A549 (cell line): ENCODE data around the gene FGD4.

ENCODE experiments used
- CEBPB ChIP-seq, 2 experiments: fragments of >200 bp in 1 of 2; sonication (Bioruptor Twin) in 1 of 2; formaldehyde crosslinking in 1 of 2; IDR thresholded peaks; 2 replicates each; pipeline ENCODE4 v1.6.1; 2012 to 2016
- CHD4 ChIP-seq: fragments of 200-600 bp; sonication (generic); IDR thresholded peaks from 2 replicates; pipeline ENCODE4 v1.6.1; 2016; ENCODE audit warnings: antibody characterized with exemption, mild to moderate bottlenecking, borderline replicate concordance
- CTCF ChIP-seq: fragments of >200 bp; sonication (Bioruptor Twin); formaldehyde crosslinking; IDR thresholded peaks from 3 replicates; pipeline ENCODE4 v1.5.1; 2016
- ELK1 ChIP-seq: fragments of 150-350 bp; IDR thresholded peaks from 2 replicates; pipeline ENCODE4 v1.6.1; 2014; ENCODE audit warnings: low read depth, mild to moderate bottlenecking, low read length
- ESRRA ChIP-seq: fragments of 150-350 bp; IDR thresholded peaks from 2 replicates; pipeline ENCODE4 v1.6.1; 2014; ENCODE audit warnings: mild to moderate bottlenecking, low read length, borderline replicate concordance
- JUNB ChIP-seq: fragments of >200 bp; sonication (Bioruptor Twin); formaldehyde crosslinking; IDR thresholded peaks from 2 replicates; pipeline ENCODE4 v1.6.1; 2016
- MAFK ChIP-seq: fragments of 450-650 bp; IDR thresholded peaks from 2 replicates; pipeline ENCODE4 v1.6.1; 2014; ENCODE audit not compliant: partially characterized antibody
- MAX ChIP-seq: IDR thresholded peaks from 2 replicates; pipeline ENCODE4 v1.6.1; 2012
- PHF8 ChIP-seq: fragments of 200-600 bp; sonication (generic); IDR thresholded peaks from 2 replicates; pipeline ENCODE4 v1.6.1; 2016; ENCODE audit warnings: low read depth, mild to moderate bottlenecking, antibody characterized with exemption, moderate library complexity, borderline replicate concordance
- POLR2A ChIP-seq: IDR thresholded peaks from 2 replicates; pipeline ENCODE4 v1.6.1; 2012; ENCODE audit warnings: mild to moderate bottlenecking, low read length
- RARB ChIP-seq: fragments of 250-450 bp; sonication (Bioruptor Pico); IDR thresholded peaks from 2 replicates; pipeline ENCODE4 v1.8.0; 2021; ENCODE audit warnings: mild to moderate bottlenecking, moderate library complexity
- RCOR1 ChIP-seq: fragments of 150-350 bp; IDR thresholded peaks from 2 replicates; pipeline ENCODE4 v1.6.1; 2014; ENCODE audit warnings: antibody characterized with exemption, low read length, low read depth
- REST ChIP-seq: fragments of 200-600 bp; sonication (generic); IDR thresholded peaks from 2 replicates; pipeline ENCODE4 v1.6.1; 2016; ENCODE audit warnings: antibody characterized with exemption, mild to moderate bottlenecking, moderate library complexity
- RNF2 ChIP-seq: fragments of 200-600 bp; sonication (generic); IDR thresholded peaks from 2 replicates; pipeline ENCODE4 v1.6.1; 2016; ENCODE audit warnings: low read depth, mild to moderate bottlenecking, antibody characterized with exemption, moderate library complexity, borderline replicate concordance

DNA sequence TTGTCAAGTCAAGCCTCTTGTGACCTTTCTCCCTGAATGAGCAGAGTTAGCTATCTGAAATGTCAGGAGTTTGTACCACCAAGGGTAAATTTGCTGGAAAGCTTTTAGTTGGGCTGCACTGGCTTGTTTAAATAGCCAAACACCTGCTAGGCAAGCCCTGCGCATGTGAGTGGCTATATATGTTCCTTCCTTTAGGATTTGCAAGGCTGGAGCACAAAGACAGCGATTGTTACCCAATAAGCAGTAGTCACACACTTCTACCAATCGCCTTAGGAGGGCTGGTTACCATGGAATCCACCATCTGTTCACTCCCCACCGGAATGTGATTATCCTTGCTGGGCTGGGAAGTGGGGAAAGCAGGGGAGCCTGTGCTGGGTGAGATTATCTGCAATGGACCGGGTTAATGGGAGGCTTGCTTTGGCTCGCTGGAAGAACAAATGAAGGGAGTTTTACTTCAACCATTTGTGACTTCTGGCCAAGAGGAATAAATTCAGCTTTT lies 102.5 kb downstream of the FGD4 start:
- TF ChIP-seq PHF8, result no peak
- TF ChIP-seq POLR2A, result no peak
- TF ChIP-seq REST, result no peak
- no peak for TF ChIP-seq CTCF
- no peak for TF ChIP-seq RARB (CRISPR knock-in tag)
- no peak for TF ChIP-seq RNF2
- TF ChIP-seq MAX, result no peak
- TF ChIP-seq ESRRA, result no peak
- TF ChIP-seq RCOR1, result no peak
- no peak for TF ChIP-seq MAFK
- TF ChIP-seq JUNB, result no peak
- TF ChIP-seq CEBPB (IDR thresholded peaks at IDR 0.05), result no peak
- no peak for TF ChIP-seq CHD4
- TF ChIP-seq ELK1, result no peak
